ENCODE data around the gene NCKAP1.

DNA sequence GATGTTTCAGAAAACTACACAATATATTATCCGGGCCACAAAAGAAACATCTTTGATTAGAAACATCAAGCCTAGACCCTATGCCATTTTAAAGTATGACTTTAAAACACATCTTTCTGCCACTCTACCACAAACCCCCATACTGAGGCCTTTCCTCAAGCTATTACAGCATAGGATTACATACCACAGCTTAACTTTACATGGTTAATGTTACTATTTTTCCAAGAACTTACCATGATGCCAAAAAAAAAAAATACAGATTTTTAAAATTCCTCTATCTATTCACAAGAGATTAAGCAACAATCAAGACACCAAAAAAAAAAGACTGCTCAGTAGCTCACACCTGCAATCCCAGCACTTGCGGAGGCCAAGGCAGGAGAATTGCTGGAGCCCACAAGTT lies 9.0 kb downstream of the NCKAP1 start:
- TF ChIP-seq POLR2AphosphoS5 (IDR thresholded peaks at IDR 0.05; ENCODE audit: insufficient read depth, low read depth, low read length) (no peak), FOS (IDR thresholded peaks at IDR 0.05; ENCODE audit: borderline replicate concordance, insufficient read depth, low read length) (no peak), CTCF (IDR thresholded peaks at IDR 0.05; ENCODE audit: extremely low read depth in 1 of 2, insufficient read depth in 1 of 2, low read depth in 1 of 2, low read length in 2 of 2) (no peak), POLR2A (IDR thresholded peaks at IDR 0.05; ENCODE audit: low read depth, low read length) (no peak), JUN (IDR thresholded peaks at IDR 0.05; ENCODE audit: borderline replicate concordance, insufficient read depth, insufficient read length, low read depth) (no peak), MYC (IDR thresholded peaks at IDR 0.05; ENCODE audit: low read depth, low read length) (no peak), GATA2 (IDR thresholded peaks at IDR 0.05; ENCODE audit: insufficient read depth, insufficient read length, low read depth, low read length) (no peak)

Data from endothelial cell of umbilical vein (primary cell).